A673 (cell line): ENCODE results near the gene OR51E2. TPM values are rescaled to one million over a fixed set of nuclear protein-coding genes. Genes with fewer than 3 reads are reported as not detected.

Experiments
- BruUV-seq: library from RNA; stranded (reverse); fragments of 400-500 nt; replicated peaks from 2 replicates; lab custom pipeline; 2021; lab: Mats Ljungman, UMichigan
- CTCF ChIA-PET: fragments of 300-600 bp; sonication (Branson Sonifier 250); formaldehyde crosslinking; loops from one replicate; lab custom pipeline; 2022; ENCODE audit warnings: antibody characterized with exemption; lab: Charles Lee
- POLR2A ChIA-PET: fragments of 300-600 bp; sonication (Branson Sonifier 250); formaldehyde crosslinking; loops from one replicate; lab custom pipeline; 2022; ENCODE audit warnings: antibody characterized with exemption; ENCODE audit not compliant: low non-redundant PET; lab: Charles Lee
- DNase-seq: peaks from one replicate; pipeline ENCODE4 v3.0.0-alpha.2; 2015; ENCODE audit warnings: low spot score
- H3K27ac ChIP-seq: fragments of 200-600 bp; sonication (generic); 2 replicates; pipeline ENCODE4 v1.5.1; 2016; ENCODE audit warnings: mixed run types, low read depth, mild to moderate bottlenecking, mixed read lengths, antibody characterized with exemption, low read length; ENCODE audit not compliant: poor library complexity, severe bottlenecking
- H3K27me3 ChIP-seq: fragments of 200-600 bp; sonication (generic); replicated peaks from 2 replicates; pipeline ENCODE4 v1.6.1; 2017; ENCODE audit warnings: mixed run types, low read depth, mild to moderate bottlenecking, mixed read lengths, antibody characterized with exemption, low read length; ENCODE audit not compliant: insufficient read depth, poor library complexity
- H3K36me3 ChIP-seq: fragments of 200-600 bp; sonication (generic); 2 replicates; pipeline ENCODE4 v1.6.1; 2016; ENCODE audit warnings: mixed run types, mild to moderate bottlenecking, mixed read lengths, antibody characterized with exemption, low read length; ENCODE audit not compliant: insufficient read depth, poor library complexity, severe bottlenecking
- H3K4me1 ChIP-seq: fragments of 200-600 bp; sonication (generic); 2 replicates; pipeline ENCODE4 v1.6.1; 2017; ENCODE audit warnings: mixed run types, mild to moderate bottlenecking, mixed read lengths, antibody characterized with exemption, low read length; ENCODE audit not compliant: insufficient read depth, poor library complexity, severe bottlenecking
- H3K4me3 ChIP-seq: fragments of 200-600 bp; sonication (generic); 2 replicates; pipeline ENCODE4 v1.5.1; 2016; ENCODE audit warnings: low read depth, mixed run types, mild to moderate bottlenecking, mixed read lengths, low read length; ENCODE audit not compliant: poor library complexity, severe bottlenecking
- H3K9me3 ChIP-seq: fragments of 200-600 bp; sonication (generic); 2 replicates; pipeline ENCODE4 v1.6.1; 2016; ENCODE audit warnings: mixed run types, low read depth, mild to moderate bottlenecking, mixed read lengths, antibody characterized with exemption, low read length; ENCODE audit not compliant: poor library complexity, severe bottlenecking
- CTCF ChIP-seq: fragments of 300-800, 200-600 bp; sonication (generic); conservative IDR thresholded peaks from 2 replicates; pipeline ENCODE4 v1.5.1; 2017; ENCODE audit warnings: low read depth, mild to moderate bottlenecking, antibody characterized with exemption, low read length, moderate library complexity, mixed read lengths
- EZH2 ChIP-seq: fragments of 200-600 bp; sonication (generic); IDR thresholded peaks from 2 replicates; pipeline ENCODE4 v1.6.1; 2017; ENCODE audit warnings: borderline replicate concordance, low read depth, mild to moderate bottlenecking, mixed read lengths, antibody characterized with exemption, low read length; ENCODE audit not compliant: poor library complexity, severe bottlenecking
- intact Hi-C: fragments of 100-400 bp; cut with micrococcal nuclease; formaldehyde crosslinking; loops from one replicate; pipeline ENCODE4 v1.10.0; 2022; ENCODE audit not compliant: unreplicated experiment
- total RNA-seq: library from RNA; stranded (reverse); gene quantifications from 2 replicates; pipeline ENCODE4 v1.2.3, GENCODE V29; 2021

Gene OR51E2
- total RNA-seq, 1 experiment from 2014 or later: not detected

DNA sequence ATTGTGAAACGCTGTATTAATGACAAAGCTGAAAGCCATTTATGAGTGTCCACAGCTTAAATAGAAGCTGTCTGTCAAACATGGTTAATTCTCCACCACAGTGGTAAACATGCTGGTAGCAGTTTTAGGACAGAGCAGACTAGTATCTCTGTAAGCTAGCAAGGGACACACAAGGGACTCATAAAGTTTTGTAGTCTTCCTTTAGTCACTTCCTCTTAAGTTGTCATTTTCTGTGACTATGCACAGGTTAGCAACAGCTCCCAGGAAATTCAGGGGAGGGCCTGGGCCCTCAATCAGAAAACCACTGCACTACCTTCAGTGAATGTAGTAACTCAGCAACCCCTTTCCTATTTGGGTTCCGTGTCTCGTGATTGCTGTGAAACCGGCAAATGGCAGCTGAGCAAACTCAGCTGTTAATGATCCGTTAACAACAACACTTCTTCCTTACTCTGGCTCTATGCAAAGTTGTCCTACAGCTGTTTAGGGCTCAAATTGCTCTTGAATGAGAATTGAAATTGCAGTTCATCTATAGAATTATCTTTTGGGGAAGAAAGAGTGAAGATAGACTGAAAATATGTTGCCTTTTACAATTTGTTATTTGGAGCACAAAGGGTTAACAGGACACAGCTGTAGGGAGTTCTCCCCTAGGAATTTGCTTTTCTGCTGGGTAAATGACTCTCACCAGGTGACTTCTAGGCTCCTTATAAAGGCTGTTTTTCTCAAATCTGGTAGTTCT is 6.6 kb upstream of the OR51E2 start, which contains the start of gene MMP26:
Gene MMP26, plus strand, starts transcription at position 731 of the 736 bp plus-strand sequence.
- BruUV-seq: no TSS peak
- ChIA-PET CTCF (no interaction called here), POLR2A (no interaction called here)
- Histone ChIP-seq H3K27me3 (no peaks in the 10 kb centered on the region), H3K4me3 (no peak within 1 kb of the TSS), H3K4me1 (peaks cover 15% of the 10 kb centered on the region), H3K9me3 (no peaks in the 10 kb centered on the region), H3K27ac (no peak within 1 kb of the TSS), H3K36me3 (no peaks in the 10 kb centered on the region)
- TF ChIP-seq EZH2 (no peak), CTCF (no peak)
- DNase-seq: peak; percentile 53
- intact Hi-C loops: no loop called here

DNA sequence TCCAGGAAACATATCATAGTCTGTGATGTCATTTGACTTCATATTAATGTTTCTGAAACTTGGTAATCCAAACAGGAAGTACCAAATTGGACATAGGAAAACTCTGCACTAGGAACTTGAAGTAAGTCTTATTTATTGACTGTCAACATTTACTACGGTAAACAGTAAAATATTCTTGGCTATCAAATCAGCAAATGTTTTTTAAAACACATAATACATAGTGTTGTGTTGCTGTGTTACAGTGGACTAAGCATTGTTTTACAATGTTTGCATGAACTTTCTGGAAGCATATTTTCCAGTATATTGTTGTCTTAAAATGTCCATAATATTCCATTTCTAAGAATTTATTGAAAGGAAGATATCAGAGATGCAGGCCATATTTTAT is 2.8 kb upstream of the OR51E2 start:
- H3K36me3 ChIP-seq: no peaks in the 10 kb centered on the region
- H3K4me3 ChIP-seq: no peak overlapping the region
- no peaks in the 10 kb centered on the region for H3K9me3 ChIP-seq
- H3K27ac ChIP-seq: no peak overlapping the region
- ChIA-PET POLR2A (no interaction called here), CTCF (no interaction called here)
- intact Hi-C loops: no loop called here
- BruUV-seq: no TSS peak
- TF ChIP-seq CTCF (no peak), EZH2 (no peak)
- no peaks in the 10 kb centered on the region for H3K27me3 ChIP-seq
- DNase-seq: no peak
- peaks cover 15% of the 10 kb centered on the region for H3K4me1 ChIP-seq

GRCh38 chr11:4699697-4700435 is 2.2 kb upstream of the OR51E2 start:
- no TSS peak for BruUV-seq
- Histone ChIP-seq H3K27me3 (no peaks in the 10 kb centered on the region), H3K4me1 (peaks cover 14% of the 10 kb centered on the region), H3K4me3 (no peak overlapping the region), H3K9me3 (no peaks in the 10 kb centered on the region), H3K27ac (no peak overlapping the region), H3K36me3 (no peaks in the 10 kb centered on the region)
- intact Hi-C loops: loop anchor here (2.0 kb wide), 1 partner anchor 19 kb away; no protein-coding TSS in a partner anchor
- no peak for DNase-seq
- TF ChIP-seq CTCF: no peak
- TF ChIP-seq EZH2: no peak
- ChIA-PET CTCF (no interaction called here), POLR2A (no interaction called here)
